C4-2B (cell line): ENCODE data around the gene GRB14.

ENCODE experiments used
- H3K27ac ChIP-seq: fragments of 450-650 bp; 2 replicates; pipeline ENCODE4 v1.5.1; 2017
- CTCF ChIP-seq: fragments of 450-650 bp; conservative IDR thresholded peaks from 2 replicates; pipeline ENCODE4 v1.5.1; 2017; ENCODE audit warnings: mild to moderate bottlenecking
- ZFX ChIP-seq: fragments of 450-650 bp; IDR thresholded peaks from 2 replicates; pipeline ENCODE4 v1.6.1; 2017

The GRB14 gene

DNA sequence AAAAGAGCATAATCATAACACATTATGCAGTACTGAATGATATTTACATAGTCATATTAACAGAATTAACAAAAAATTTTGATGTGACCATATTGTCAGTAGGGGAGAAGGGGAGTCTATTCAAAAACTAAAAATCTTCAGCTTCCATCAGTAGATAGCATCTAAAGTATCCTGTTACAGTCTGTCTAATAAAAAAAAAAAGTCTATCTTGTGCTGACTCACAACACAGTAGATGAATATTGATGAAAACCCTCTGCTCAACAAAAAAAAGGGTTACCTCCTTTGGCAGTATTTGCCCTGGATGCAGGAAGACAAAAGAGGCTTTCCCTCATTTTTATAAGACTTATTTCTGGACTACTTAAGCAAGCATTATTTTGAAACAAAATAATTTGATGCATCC, 27.3 kb downstream of the GRB14 start:
- H3K27ac ChIP-seq, result no peak overlapping the region
- TF ChIP-seq CTCF (no peak), ZFX (no peak)

DNA sequence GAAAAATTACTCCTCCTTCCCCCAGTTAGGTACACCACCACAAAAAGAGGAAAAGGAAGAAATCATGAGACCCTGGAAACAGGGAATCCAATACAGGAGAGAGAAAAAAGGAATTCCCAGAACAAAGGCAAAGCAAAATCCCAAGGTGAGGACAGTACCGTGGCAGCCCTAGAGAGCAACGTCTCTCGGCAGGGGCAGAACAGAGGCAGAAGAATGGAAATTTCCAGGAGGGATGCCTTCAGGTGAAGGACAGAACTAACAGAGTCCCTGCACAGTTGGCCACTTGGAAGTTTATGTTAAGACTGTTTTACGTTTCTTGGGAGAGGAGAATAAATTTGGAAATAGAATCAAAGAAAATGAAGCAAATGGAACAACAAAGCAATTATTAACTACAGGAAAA, 27.7 kb downstream of the GRB14 start:
- no peak overlapping the region for H3K27ac ChIP-seq
- TF ChIP-seq ZFX (no peak), CTCF (no peak)

DNA sequence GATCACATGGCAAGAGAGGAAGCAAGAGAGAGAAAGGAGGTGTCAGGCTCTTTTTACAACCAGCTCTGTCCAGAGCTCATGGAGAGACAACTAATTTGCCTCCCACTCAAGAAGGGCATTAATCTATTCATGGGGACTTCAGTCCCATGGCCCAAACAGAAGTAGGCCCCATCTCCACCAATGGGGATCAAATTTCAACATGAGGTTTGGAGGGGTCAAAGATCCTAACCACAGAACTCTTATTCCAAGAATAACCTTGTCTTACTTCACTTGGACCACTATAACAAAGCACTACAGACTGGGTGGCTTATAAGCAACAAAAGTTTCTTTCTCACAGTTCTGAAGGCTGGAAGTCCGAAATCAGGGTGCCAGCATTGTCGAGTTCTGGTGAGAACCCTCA, 31.8 kb downstream of the GRB14 start:
- H3K27ac ChIP-seq, result no peak overlapping the region
- no peak for TF ChIP-seq CTCF

- TF ChIP-seq CTCF (no peak), ZFX (no peak)
- H3K27ac ChIP-seq, result no peak overlapping the region
Measured at GRCh38 chr2:164581050-164581449, 40.2 kb downstream of the GRB14 start.

GRCh38 chr2:164574931-164575330, 46.4 kb downstream of the GRB14 start:
- TF ChIP-seq ZFX (no peak), CTCF (no peak)
- H3K27ac ChIP-seq, result no peak overlapping the region

GRCh38 chr2:164570475-164570874, 50.8 kb downstream of the GRB14 start:
- H3K27ac ChIP-seq, result no peak overlapping the region
- TF ChIP-seq CTCF, result no peak

DNA sequence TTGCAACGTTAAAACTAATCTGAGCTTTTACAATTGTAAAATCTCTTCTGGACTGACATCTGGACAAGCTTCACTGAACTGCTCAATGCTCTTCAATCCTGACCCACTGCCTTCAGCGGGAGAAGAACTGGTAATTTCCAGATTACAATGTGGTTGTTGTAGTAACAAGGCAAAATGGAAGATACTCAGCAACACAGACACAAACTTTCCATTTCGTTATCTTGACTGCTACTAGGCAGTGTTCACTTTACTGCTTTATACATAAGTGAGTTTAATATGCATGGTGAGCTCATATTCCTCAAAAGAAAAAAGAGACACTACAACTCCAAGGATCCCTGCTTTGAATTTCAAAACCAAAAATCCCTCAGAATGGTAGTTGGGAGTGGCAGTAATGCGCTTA, 51.9 kb downstream of the GRB14 start:
- TF ChIP-seq CTCF, result no peak
- TF ChIP-seq ZFX, result no peak

More for the DNA sequence above, 51.9 kb downstream of the GRB14 start:
- no peak overlapping the region for H3K27ac ChIP-seq
